GM19372 (cell line): ENCODE measurements around the gene KIAA0232.
"Not testable (repeated sequence)": the region's sequence is repeated elsewhere in the genome, so short reads cannot be mapped to it uniquely, and the experiment has no call there.

ENCODE experiments used
- ATAC-seq: cut with Tn5 transposase; IDR thresholded peaks from one replicate; pipeline ENCODE4 v1.9.1; 2021; ENCODE audit warnings: mild to moderate bottlenecking, low read depth, moderate library complexity; ENCODE audit not compliant: unreplicated experiment

The KIAA0232 gene

GRCh38 chr4:6875431-6875831 is 92.9 kb downstream of the KIAA0232 start:
- no peak for ATAC-seq

- ATAC-seq = no peak
Measured at GRCh38 chr4:6876440-6876839, 93.9 kb downstream of the KIAA0232 start.

GRCh38 chr4:6877067-6877466 is 94.5 kb downstream of the KIAA0232 start:
- ATAC-seq = no peak

GRCh38 chr4:6878451-6879059 is 96.0 kb downstream of the KIAA0232 start:
- no peak for ATAC-seq

GRCh38 chr4:6880691-6881090 is 98.2 kb downstream of the KIAA0232 start:
- ATAC-seq = no peak

- no peak for ATAC-seq
Measured at GRCh38 chr4:6881908-6882307, 99.4 kb downstream of the KIAA0232 start.

GRCh38 chr4:6884341-6884870 is 101.9 kb downstream of the KIAA0232 start:
- no peak for ATAC-seq

GRCh38 chr4:6885953-6886557 is 103.5 kb downstream of the KIAA0232 start:
- no peak for ATAC-seq

GRCh38 chr4:6886886-6887285 is 104.4 kb downstream of the KIAA0232 start:
- no peak for ATAC-seq

GRCh38 chr4:6887591-6888371 is 105.3 kb downstream of the KIAA0232 start:
- ATAC-seq = no peak

- ATAC-seq = no peak
Measured at GRCh38 chr4:6888506-6889071, 106.1 kb downstream of the KIAA0232 start.

- ATAC-seq = no peak
Measured at GRCh38 chr4:6889101-6889735, 106.7 kb downstream of the KIAA0232 start.

GRCh38 chr4:6889736-6890324 is 107.3 kb downstream of the KIAA0232 start:
- ATAC-seq = no peak

- ATAC-seq = no peak
Measured at GRCh38 chr4:6890358-6890757, 107.8 kb downstream of the KIAA0232 start.

- ATAC-seq = not testable (repeated sequence)
Measured at GRCh38 chr4:6890971-6891370, 108.4 kb downstream of the KIAA0232 start.

- no peak for ATAC-seq
Measured at GRCh38 chr4:6891436-6892170, 109.1 kb downstream of the KIAA0232 start.

- ATAC-seq = no peak
Measured at GRCh38 chr4:6892190-6892908, 109.8 kb downstream of the KIAA0232 start.

- no peak for ATAC-seq
Measured at GRCh38 chr4:6892909-6893202, 110.3 kb downstream of the KIAA0232 start.

GRCh38 chr4:6893449-6894085 is 111.0 kb downstream of the KIAA0232 start:
- ATAC-seq = no peak
